Liver (tissue), 2 donors: ENCODE results near the gene SHH.

ENCODE experiments used
- TF ChIP-seq, protein P1 (sequence below): IDR thresholded peaks from 2 replicates; pipeline ENCODE4 v1.6.1; 2016; ENCODE audit warnings: antibody characterized with exemption
- TF ChIP-seq, protein P2 (sequence below): fragments of 150-350 bp; IDR thresholded peaks from 2 replicates; pipeline ENCODE4 v1.5.1; 2017; ENCODE audit warnings: improper control_type of control experiment, low read depth, low read length; ENCODE audit not compliant: missing input control
- donor health status: healthy.

GRCh38 chr7:155825336-155825735, 13.1 kb upstream of the SHH start:
- TF ChIP-seq, protein P1, sequence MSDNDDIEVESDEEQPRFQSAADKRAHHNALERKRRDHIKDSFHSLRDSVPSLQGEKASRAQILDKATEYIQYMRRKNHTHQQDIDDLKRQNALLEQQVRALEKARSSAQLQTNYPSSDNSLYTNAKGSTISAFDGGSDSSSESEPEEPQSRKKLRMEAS: no peak
- TF ChIP-seq, protein P2, sequence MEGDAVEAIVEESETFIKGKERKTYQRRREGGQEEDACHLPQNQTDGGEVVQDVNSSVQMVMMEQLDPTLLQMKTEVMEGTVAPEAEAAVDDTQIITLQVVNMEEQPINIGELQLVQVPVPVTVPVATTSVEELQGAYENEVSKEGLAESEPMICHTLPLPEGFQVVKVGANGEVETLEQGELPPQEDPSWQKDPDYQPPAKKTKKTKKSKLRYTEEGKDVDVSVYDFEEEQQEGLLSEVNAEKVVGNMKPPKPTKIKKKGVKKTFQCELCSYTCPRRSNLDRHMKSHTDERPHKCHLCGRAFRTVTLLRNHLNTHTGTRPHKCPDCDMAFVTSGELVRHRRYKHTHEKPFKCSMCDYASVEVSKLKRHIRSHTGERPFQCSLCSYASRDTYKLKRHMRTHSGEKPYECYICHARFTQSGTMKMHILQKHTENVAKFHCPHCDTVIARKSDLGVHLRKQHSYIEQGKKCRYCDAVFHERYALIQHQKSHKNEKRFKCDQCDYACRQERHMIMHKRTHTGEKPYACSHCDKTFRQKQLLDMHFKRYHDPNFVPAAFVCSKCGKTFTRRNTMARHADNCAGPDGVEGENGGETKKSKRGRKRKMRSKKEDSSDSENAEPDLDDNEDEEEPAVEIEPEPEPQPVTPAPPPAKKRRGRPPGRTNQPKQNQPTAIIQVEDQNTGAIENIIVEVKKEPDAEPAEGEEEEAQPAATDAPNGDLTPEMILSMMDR: no peak
